HG03060 (cell line): ENCODE measurements around the gene EEF1A1.
"Not testable (repeated sequence)": the region's sequence is repeated elsewhere in the genome, so short reads cannot be mapped to it uniquely, and the experiment has no call there.

Source experiments
- ATAC-seq: cut with Tn5 transposase; IDR thresholded peaks from one replicate; pipeline ENCODE4 v1.9.1; 2021; ENCODE audit warnings: low read depth, moderate number of reproducible peaks; ENCODE audit not compliant: unreplicated experiment

EEF1A1 gene

DNA sequence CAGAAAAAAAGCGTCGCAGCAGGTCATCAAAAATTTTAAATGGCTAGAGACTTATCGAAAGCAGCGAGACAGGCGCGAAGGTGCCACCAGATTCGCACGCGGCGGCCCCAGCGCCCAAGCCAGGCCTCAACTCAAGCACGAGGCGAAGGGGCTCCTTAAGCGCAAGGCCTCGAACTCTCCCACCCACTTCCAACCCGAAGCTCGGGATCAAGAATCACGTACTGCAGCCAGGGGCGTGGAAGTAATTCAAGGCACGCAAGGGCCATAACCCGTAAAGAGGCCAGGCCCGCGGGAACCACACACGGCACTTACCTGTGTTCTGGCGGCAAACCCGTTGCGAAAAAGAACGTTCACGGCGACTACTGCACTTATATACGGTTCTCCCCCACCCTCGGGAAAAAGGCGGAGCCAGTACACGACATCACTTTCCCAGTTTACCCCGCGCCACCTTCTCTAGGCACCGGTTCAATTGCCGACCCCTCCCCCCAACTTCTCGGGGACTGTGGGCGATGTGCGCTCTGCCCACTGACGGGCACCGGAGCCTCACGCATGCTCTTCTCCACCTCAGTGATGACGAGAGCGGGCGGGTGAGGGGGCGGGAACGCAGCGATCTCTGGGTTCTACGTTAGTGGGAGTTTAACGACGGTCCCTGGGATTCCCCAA lies at the start of gene EEF1A1:
TSS of gene EEF1A1 (minus strand) at position 345 of the 663 bp plus-strand sequence. CDS start 1,006 bp downstream, outside the sequence.
- ATAC-seq = peak; percentile 46

- no peak for ATAC-seq
Observed at GRCh38 chr6:73569121-73569520, 48.3 kb upstream of the EEF1A1 start.

DNA sequence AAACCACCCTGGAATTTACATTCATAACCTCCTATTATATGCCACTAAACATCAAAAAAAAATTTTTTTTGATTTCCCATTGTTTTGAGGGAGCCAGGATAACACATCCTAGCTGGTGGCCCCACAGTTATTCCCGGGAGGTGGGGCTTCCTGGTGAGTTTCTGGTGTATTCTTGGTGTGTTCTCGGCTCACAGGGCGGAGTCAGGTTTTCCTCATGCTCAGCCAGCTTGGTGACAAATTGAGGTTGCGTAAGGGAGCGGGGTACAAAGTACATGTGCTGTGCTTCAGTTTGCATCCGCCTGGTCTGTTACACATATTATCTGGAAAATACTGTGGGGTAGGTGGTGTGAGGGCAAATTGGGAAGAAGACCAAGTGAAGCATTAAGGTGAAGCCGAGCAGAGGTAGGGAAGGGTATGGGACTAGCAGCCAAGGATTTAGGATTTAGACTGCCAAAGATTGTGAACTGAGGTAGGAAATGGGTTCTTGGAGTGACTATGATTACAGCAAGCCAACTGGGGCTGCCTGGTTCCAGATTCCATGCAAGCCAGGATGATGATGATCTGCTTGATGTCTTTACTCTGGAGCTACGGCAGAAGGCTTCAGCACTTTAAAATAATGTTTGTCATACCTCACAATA lies 46.2 kb upstream of the EEF1A1 start:
- no peak for ATAC-seq

- not testable (repeated sequence) for ATAC-seq
Observed at GRCh38 chr6:73566486-73566871, 45.6 kb upstream of the EEF1A1 start.

- ATAC-seq = no peak
Observed at GRCh38 chr6:73565767-73566485, 45.1 kb upstream of the EEF1A1 start.

DNA sequence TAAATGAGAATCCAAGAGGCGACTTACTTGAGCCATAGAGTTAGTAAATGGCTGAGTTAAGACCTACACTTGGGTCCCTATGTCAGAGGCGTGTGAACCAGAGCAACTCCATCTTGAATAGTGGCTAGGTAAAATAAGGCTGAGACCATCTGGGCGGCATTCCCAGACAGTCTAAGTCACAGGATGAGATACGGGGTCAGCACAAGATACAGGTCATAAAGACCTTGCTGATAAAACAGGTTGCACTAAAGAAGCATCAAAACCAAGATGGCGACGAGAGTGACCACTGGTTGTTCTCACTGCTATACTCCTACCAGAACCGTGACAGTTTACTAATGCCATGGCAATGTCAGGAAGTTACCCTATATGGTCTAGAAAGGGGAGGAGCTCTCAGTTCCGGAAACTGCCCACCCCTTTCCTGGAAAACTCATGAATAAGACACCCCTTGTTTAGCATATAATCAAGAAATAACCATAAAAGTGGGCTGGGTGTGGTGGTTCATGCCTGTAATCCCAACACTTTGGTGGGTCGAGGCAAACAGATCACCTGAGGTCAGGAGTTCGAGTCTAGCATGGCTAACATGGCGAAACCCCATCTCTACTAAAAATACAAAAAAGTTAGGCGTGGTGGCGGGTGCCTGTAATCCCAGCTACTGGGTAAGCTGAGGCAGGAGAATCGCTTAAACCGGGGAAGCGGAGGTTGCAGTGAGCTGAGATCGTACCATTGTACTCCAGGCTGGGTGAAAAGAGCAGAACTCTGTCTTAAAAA lies 43.9 kb upstream of the EEF1A1 start:
- ATAC-seq = no peak

DNA sequence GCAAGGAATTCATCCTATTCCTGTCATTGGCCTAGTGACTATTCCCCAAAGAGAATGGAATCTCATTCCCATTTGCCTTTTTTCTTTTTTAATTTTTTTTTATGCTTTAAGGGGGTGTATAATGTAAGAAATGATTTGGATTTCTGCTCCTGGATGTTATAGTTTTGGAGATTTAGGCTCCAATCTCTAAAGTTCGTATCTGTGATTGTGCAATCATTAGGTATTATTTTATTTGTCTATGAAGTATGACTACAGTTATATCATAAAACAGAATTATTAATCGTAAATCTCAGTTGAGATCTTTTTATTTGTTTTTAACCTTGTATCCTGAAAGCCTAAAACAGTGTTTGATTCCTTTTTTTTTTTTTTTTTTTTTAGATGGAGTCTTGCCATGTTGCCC lies 41.7 kb upstream of the EEF1A1 start:
- ATAC-seq = no peak

- peak; percentile 51 for ATAC-seq
Observed at GRCh38 chr6:73560853-73561407, 40.1 kb upstream of the EEF1A1 start.

DNA sequence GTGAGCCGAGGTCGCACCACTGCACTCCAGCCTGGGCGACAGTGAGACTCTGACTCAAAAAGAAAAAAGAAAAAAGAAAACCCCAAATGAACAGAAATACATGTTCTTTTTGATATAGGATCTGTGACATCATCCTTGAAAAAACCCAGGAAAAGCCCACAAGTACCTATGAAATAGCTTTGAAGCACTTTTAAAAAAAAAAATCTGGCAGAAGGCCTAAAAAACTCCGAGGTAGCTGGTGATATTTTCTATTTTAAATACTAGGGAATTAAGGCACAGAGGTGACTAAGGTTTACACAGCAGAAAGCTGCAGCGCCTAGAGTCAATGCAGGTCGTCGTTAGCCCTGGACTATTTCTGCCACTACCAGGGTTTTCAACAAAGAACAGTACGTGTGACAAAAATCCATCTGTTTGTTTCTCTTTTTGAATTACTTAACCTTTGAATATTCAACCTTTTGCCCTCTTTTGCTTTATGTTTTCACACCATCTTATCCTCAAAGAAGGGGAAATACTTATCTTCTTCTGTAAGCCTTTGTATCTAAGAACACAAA lies 39.4 kb upstream of the EEF1A1 start:
- no peak for ATAC-seq

GRCh38 chr6:73559399-73559794 lies 38.6 kb upstream of the EEF1A1 start:
- ATAC-seq = not testable (repeated sequence)

GRCh38 chr6:73558624-73559398 lies 38.0 kb upstream of the EEF1A1 start:
- peak; percentile 42 for ATAC-seq

DNA sequence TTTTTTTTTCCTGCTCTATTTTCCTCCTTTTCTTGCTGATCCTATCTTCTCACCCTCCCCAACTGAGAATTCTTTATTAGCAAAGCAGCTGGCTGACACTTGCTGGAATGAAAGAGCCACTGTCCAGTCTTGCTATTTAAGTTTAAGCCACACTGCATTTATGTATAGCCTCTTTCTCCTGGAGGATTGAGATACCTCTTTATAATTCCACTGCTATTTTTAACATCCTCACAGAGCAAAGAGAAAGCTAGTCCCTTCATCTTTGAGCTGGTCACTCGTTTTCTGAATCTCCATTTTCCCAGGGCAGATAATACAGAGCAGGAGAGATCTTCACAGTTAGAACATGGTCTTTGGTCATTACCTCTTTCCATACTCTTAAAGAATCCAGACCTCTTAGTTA lies 36.0 kb upstream of the EEF1A1 start:
- no peak for ATAC-seq

GRCh38 chr6:73555380-73555949 lies 34.6 kb upstream of the EEF1A1 start:
- not testable (repeated sequence) for ATAC-seq

GRCh38 chr6:73551115-73551514 lies 30.3 kb upstream of the EEF1A1 start:
- ATAC-seq = not testable (repeated sequence)

DNA sequence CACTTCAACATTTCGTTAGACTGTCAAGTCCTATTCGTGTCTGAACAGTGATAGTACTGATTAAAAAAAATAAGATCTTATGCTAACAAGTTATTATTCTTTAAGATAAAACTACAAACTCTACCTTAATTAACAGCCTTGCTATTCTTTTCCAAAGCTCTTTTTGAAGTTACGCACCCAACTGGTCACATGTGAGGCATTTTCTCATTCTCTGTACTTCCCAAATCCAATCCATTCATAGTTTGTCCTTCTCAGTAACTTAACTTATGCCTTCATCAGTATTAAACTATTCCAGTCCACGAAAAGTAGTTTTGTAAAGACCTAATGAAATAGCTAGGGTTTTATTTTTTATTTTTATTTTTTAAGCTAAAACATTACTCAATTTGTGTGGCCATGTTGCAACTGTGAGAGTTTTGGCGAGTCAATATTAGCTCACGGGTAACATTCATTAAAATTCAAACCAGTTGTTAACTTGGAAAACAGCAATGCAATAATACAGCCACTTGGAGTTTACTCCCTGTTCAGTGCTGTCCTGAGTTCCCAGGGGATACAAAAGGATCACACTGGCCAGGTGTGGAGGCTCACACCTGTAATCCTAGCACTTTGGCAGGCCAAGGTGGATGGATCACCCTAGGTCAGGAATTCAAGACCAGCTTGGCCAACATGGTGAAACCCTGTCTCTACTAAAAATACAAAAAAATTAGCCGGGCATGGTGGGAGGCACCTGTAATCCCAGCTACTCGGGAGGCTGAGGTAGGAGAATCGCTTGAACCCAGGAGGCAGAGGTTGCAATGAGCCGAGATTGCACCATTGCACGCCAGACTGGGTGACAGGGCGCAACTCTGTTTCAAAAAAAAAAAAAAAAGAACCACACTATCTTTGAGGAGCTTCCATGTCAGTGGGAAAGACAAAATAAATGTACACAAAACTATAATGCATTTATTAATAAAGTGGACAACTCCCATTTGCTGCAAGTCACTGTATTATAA lies 27.9 kb upstream of the EEF1A1 start:
- no peak for ATAC-seq

DNA sequence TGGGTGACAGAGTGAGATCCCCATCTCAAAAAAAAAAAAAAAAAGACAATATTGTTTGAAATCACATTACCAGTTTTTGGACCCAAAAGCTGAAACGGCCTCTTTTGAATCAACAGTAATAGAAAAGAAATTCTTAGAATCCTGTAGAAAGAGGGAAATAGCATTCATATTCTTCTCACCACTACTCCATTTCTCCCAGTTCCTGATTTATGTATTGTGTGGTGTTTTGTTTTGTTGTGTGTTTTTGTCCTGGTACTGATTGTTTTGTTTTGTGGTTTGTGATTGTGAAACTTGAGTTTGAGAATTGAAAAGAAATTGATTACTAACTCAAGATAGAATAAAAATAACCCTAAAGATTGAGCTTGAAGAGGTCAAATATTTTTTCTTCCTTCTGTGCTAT lies 26.2 kb upstream of the EEF1A1 start:
- no peak for ATAC-seq

DNA sequence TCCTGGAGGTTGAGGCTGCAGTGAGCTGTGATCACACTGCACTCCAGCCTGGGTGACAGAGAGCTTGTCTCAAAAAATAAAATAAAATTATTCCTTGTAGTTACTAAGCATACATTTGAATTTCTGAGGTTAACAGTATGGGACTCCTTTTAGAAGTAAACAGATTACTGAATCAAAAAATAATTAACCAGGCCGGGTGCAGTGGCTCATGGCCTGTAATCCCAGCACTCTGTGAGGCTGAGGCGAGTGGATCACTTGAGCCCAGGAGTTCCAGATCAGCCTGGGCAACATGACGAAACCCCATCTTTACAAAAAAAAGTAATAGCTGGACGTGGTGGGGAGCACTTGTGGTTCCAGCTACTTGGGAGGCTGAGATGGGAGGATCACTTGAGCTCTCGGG lies 22.1 kb upstream of the EEF1A1 start:
- no peak for ATAC-seq

DNA sequence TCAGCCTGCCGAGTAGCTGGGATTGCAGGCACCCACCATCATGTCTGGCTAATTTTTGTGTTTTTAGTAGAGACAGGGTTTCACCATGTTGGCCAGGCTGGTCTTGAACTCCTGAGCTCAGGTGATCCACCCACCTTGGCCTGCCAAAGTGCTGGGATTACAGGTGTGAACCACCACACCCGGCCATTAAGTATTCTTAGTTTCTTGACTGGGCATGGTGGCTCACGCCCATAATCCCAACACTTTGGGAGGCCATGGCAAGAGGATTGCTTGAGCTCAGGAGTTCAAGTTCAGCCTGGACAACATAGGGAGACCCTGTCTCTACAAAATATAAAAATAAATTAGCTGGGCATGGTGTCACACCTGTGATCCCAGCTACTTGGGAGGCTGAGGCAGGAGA lies 21.6 kb upstream of the EEF1A1 start:
- ATAC-seq = not testable (repeated sequence)
